B cell (primary cell): ENCODE data around the gene ARSI. TPM values are rescaled to one million over a fixed set of nuclear protein-coding genes. Genes with fewer than 3 reads are reported as not detected.

ENCODE experiments used
- ATAC-seq: fragments of 200-7000 bp; cut with Tn5 transposase; one replicate; pipeline ENCODE4 v1.10.0; 2021; ENCODE audit warnings: low read depth, mild to moderate bottlenecking, moderate number of reproducible peaks, moderate library complexity
- CTCF ChIA-PET: fragments of 350-600 bp; sonication (Branson Sonifier 250); formaldehyde crosslinking; loops from one replicate; lab custom pipeline; 2021; ENCODE audit warnings: antibody characterized with exemption, inconsistent platforms; lab: Charles Lee
- POLR2A ChIA-PET: fragments of 350-600 bp; sonication (Branson Sonifier 250); formaldehyde crosslinking; loops from one replicate; lab custom pipeline; 2021; ENCODE audit warnings: antibody characterized with exemption; lab: Charles Lee
- DNase-seq: peaks from one replicate; pipeline ENCODE4 v3.0.0; 2013
- H2AFZ ChIP-seq: 2 replicates; pipeline ENCODE4 v1.6.1; 2012; ENCODE audit warnings: mild to moderate bottlenecking, low read depth, low read length; ENCODE audit not compliant: insufficient read depth, poor library complexity, severe bottlenecking
- H3K27ac ChIP-seq, 2 donors: 1 replicate in 1 of 2; 2 replicates in 1 of 2; pipeline ENCODE4 v1.5.1; 2012 to 2013; ENCODE audit warnings: low read length in 2 of 2, mild to moderate bottlenecking in 2 of 2, moderate library complexity in 1 of 2
- H3K27me3 ChIP-seq, 4 experiments: fragments of 200-600 bp in 1 of 4; sonication (generic) in 1 of 4; replicated peaks in 1 of 4; 1 replicate in 2 of 4; 2 replicates in 2 of 4; pipeline versions ENCODE4 v1.6.1 to v1.7.0; 2013 to 2016; ENCODE audit warnings: low read length in 3 of 4, mild to moderate bottlenecking in 2 of 4, mixed read lengths in 1 of 4, moderate library complexity in 1 of 4; ENCODE audit not compliant: insufficient read depth in 4 of 4, control insufficient read depth in 3 of 4; ENCODE audit errors: control extremely low read depth in 1 of 4
- H3K36me3 ChIP-seq, 2 experiments: replicated peaks in 1 of 2; 1 replicate in 1 of 2; 2 replicates in 1 of 2; pipeline versions ENCODE4 v1.6.1 to v1.7.1; 2013; ENCODE audit warnings: low read length in 1 of 2; ENCODE audit not compliant: insufficient read depth in 2 of 2, control insufficient read depth in 1 of 2; ENCODE audit errors: control extremely low read depth in 1 of 2, extremely low read depth in 1 of 2
- H3K4me1 ChIP-seq, 2 donors: fragments of 200-600 bp in 1 of 2; sonication (generic) in 1 of 2; 1 replicate in 1 of 2; 2 replicates in 1 of 2; pipeline versions ENCODE4 v1.5.1 to v1.6.1; 2013 to 2017; ENCODE audit warnings: low read length in 2 of 2; ENCODE audit not compliant: control insufficient read depth in 2 of 2, insufficient read depth in 2 of 2
- H3K4me2 ChIP-seq: replicated peaks from 2 replicates; pipeline ENCODE3; 2012; ENCODE audit warnings: mild to moderate bottlenecking, low read depth, low read length; ENCODE audit not compliant: poor library complexity, severe bottlenecking
- H3K4me3 ChIP-seq, 5 experiments: fragments of 200-600 bp in 1 of 5; sonication (generic) in 1 of 5; 1 replicate in 3 of 5; 2 replicates in 2 of 5; pipeline versions ENCODE4 v1.5.1 to v1.7.0; 2011 to 2016; ENCODE audit warnings: low read length in 4 of 5, mild to moderate bottlenecking in 4 of 5, low read depth in 2 of 5, control low read depth in 1 of 5, moderate library complexity in 1 of 5; ENCODE audit not compliant: insufficient read depth in 1 of 5; ENCODE audit errors: control extremely low read depth in 1 of 5, extremely low read depth in 1 of 5
- H3K79me2 ChIP-seq: fragments of 200-600 bp; sonication (generic); one replicate; pipeline ENCODE4 v1.6.0; 2016; ENCODE audit warnings: low read length; ENCODE audit not compliant: control insufficient read depth, insufficient read depth
- H3K9ac ChIP-seq: fragments of 200-600 bp; sonication (generic); 2 replicates; pipeline ENCODE4 v1.6.1; 2017; ENCODE audit warnings: mild to moderate bottlenecking, low read length, moderate library complexity
- H3K9me3 ChIP-seq, 3 donors: one replicate each; pipeline versions ENCODE4 v1.6.1 to v1.7.1; 2013; ENCODE audit warnings: low read length in 2 of 3; ENCODE audit not compliant: control insufficient read depth in 2 of 3, insufficient read depth in 1 of 3; ENCODE audit errors: control extremely low read depth in 1 of 3
- H4K20me1 ChIP-seq: 2 replicates; pipeline ENCODE4 v1.6.0; 2012; ENCODE audit warnings: mild to moderate bottlenecking, low read length; ENCODE audit not compliant: insufficient read depth, control insufficient read depth, poor library complexity, severe bottlenecking
- H3K27ac Mint-ChIP-seq: one replicate; pipeline ENCODE4 v1.8.0; 2021; ENCODE audit warnings: mixed read lengths
- H3K27me3 Mint-ChIP-seq: one replicate; pipeline ENCODE4 v1.8.0; 2021; ENCODE audit warnings: mixed read lengths
- H3K4me1 Mint-ChIP-seq: one replicate; pipeline ENCODE4 v1.8.0; 2021; ENCODE audit warnings: mixed read lengths
- H3K4me3 Mint-ChIP-seq: one replicate; pipeline ENCODE4 v1.8.0; 2021; ENCODE audit warnings: mixed read lengths
- H3K9me3 Mint-ChIP-seq: one replicate; pipeline ENCODE4 v1.8.0; 2022; ENCODE audit warnings: mixed read lengths; ENCODE audit not compliant: insufficient read depth
- CTCF ChIP-seq: fragments of 200-600 bp; IDR thresholded peaks from one replicate; pipeline ENCODE4 v1.8.0; 2022; ENCODE audit warnings: antibody characterized with exemption, mild to moderate bottlenecking
- EZH2 ChIP-seq: IDR thresholded peaks from 2 replicates; pipeline ENCODE4 v1.6.1; 2012; ENCODE audit warnings: borderline replicate concordance, low read depth, mild to moderate bottlenecking, moderate library complexity, low read length; ENCODE audit not compliant: insufficient read depth, poor library complexity, severe bottlenecking
- WGBS: methylation state at CpG from one replicate; pipeline ENCODE4 v1.1.5; 2013; ENCODE audit warnings: missing lambda C conversion rate; ENCODE audit not compliant: insufficient coverage; 5-methylcytosine and 5-hydroxymethylcytosine counted together
- intact Hi-C: fragments of 100-400 bp; cut with micrococcal nuclease; formaldehyde crosslinking; loops from one replicate; pipeline ENCODE4 v1.10.0; 2022
- polyA plus RNA-seq: library from polyadenylated mRNA; depleted of rRNA; stranded (reverse); fragments of >200 nt; gene quantifications from 2 replicates; pipeline ENCODE4 v1.2.3, GENCODE V29; 2012
- total RNA-seq, 2 donors: library from RNA; stranded (reverse); fragments of 120-200 nt in 1 of 2; gene quantifications; 1 replicate in 1 of 2; 2 replicates in 1 of 2; pipeline versions ENCODE4 v1.2.3 to v1.2.4, GENCODE V29; 2013 to 2022

The ARSI gene
- total and polyA plus RNA-seq, 2 donors (not counting 1 experiment from before 2014, with no cell fraction given): not detected

- Histone ChIP-seq H3K79me2 (no peaks in the 10 kb centered on the region), H3K36me3 (no peaks in the 10 kb centered on the region), H3K9ac (no peak overlapping the region), H3K9me3 (no peaks in the 10 kb centered on the region), H3K4me3 (no peak overlapping the region), H4K20me1 (no peaks in the 10 kb centered on the region), H3K4me2 (no peak overlapping the region), H3K27me3 (no peaks in the 10 kb centered on the region), H2AFZ (no peak overlapping the region), H3K4me1 (no peaks in the 10 kb centered on the region), H3K27ac (no peak overlapping the region)
- H3K27me3 Mint-ChIP-seq: peaks cover 5% of the 10 kb centered on the region
- H3K4me3 Mint-ChIP-seq: no peak overlapping the region
- no peaks in the 10 kb centered on the region for H3K4me1 Mint-ChIP-seq
- H3K9me3 Mint-ChIP-seq: no peaks in the 10 kb centered on the region
- DNase-seq: no peak
- intact Hi-C loops: no loop called here
- ChIA-PET POLR2A (no interaction called here), CTCF (interaction anchor here (0.8 kb wide), 1 partner anchor 20 kb away, joined by 3 read pairs; no protein-coding TSS in a partner anchor)
- WGBS: 100% methylated on average over 1 of the region's 4 CpGs
- H3K27ac Mint-ChIP-seq: no peak overlapping the region
- no peak for TF ChIP-seq CTCF
- no peak for TF ChIP-seq EZH2
- ATAC-seq: no peak
Observed at GRCh38 chr5:150254774-150255173, 47.9 kb downstream of the ARSI start.

GRCh38 chr5:150254363-150254762 lies 48.3 kb downstream of the ARSI start:
- Histone ChIP-seq H4K20me1 (no peaks in the 10 kb centered on the region), H2AFZ (no peak overlapping the region), H3K9ac (no peak overlapping the region), H3K36me3 (no peaks in the 10 kb centered on the region), H3K4me1 (no peaks in the 10 kb centered on the region), H3K4me3 (no peak overlapping the region), H3K9me3 (no peaks in the 10 kb centered on the region), H3K4me2 (no peak overlapping the region), H3K27ac (no peak overlapping the region), H3K27me3 (no peaks in the 10 kb centered on the region), H3K79me2 (no peaks in the 10 kb centered on the region)
- DNase-seq (no peak), ATAC-seq (no peak)
- Mint-ChIP-seq H3K4me1 (no peaks in the 10 kb centered on the region), H3K27me3 (peaks cover 6% of the 10 kb centered on the region), H3K9me3 (no peaks in the 10 kb centered on the region), H3K27ac (no peak overlapping the region), H3K4me3 (no peak overlapping the region)
- CTCF ChIA-PET: interaction anchor here (0.8 kb wide), 1 partner anchor 19 kb away, joined by 3 read pairs; no protein-coding TSS in a partner anchor
- POLR2A ChIA-PET: no interaction called here
- intact Hi-C loops: no loop called here
- 73% methylated on average over 3 of the region's 7 CpGs for WGBS
- TF ChIP-seq EZH2: no peak
- no peak for TF ChIP-seq CTCF
